Ectodermal cell (in vitro differentiated cells): ENCODE measurements around the gene PTGES.

Experiments used
- H3K27ac ChIP-seq: 2 replicates; pipeline ENCODE4 v1.7.0; 2013; ENCODE audit warnings: mild to moderate bottlenecking, low read depth, low read length; ENCODE audit not compliant: insufficient read depth, poor library complexity, severe bottlenecking
- H3K27me3 ChIP-seq: 2 replicates; pipeline ENCODE4 v1.7.0; 2013; ENCODE audit warnings: mild to moderate bottlenecking, low read length; ENCODE audit not compliant: insufficient read depth, control insufficient read depth, poor library complexity, severe bottlenecking
- H3K36me3 ChIP-seq: one replicate; pipeline ENCODE4 v1.7.0; 2013; ENCODE audit warnings: low read length; ENCODE audit not compliant: control insufficient read depth, insufficient read depth
- H3K4me1 ChIP-seq: one replicate; pipeline ENCODE4 v1.7.0; 2013; ENCODE audit warnings: low read length; ENCODE audit not compliant: control insufficient read depth, insufficient read depth
- H3K4me3 ChIP-seq: 2 replicates; pipeline ENCODE4 v1.7.0; 2013; ENCODE audit warnings: low read depth, low read length, control low read depth; ENCODE audit not compliant: insufficient read depth
- H3K9me3 ChIP-seq: 2 replicates; pipeline ENCODE4 v1.7.0; 2013; ENCODE audit warnings: mild to moderate bottlenecking, low read length, moderate library complexity; ENCODE audit not compliant: control insufficient read depth
- WGBS, 2 experiments: methylation state at CpG; one replicate each; pipeline ENCODE4 v1.1.7; 2013; ENCODE audit warnings: missing lambda C conversion rate in 2 of 2; 5-methylcytosine and 5-hydroxymethylcytosine counted together

PTGES gene

GRCh38 chr9:129694243-129694646, 58.6 kb downstream of the PTGES start:
- no peaks in the 10 kb centered on the region for H3K36me3 ChIP-seq
- peaks cover 25% of the 10 kb centered on the region for H3K27me3 ChIP-seq
- H3K4me3 ChIP-seq, result no peak overlapping the region
- WGBS, 2 experiments, result 87 to 90% methylated on average over 11 of the region's 11 CpGs
- H3K4me1 ChIP-seq, result peaks cover 4% of the 10 kb centered on the region
- no peak overlapping the region for H3K27ac ChIP-seq
- H3K9me3 ChIP-seq, result no peaks in the 10 kb centered on the region

- WGBS, 2 experiments, result 87 to 89% methylated on average over 8 of the region's 8 CpGs
- peaks cover 25% of the 10 kb centered on the region for H3K27me3 ChIP-seq
- H3K36me3 ChIP-seq, result no peaks in the 10 kb centered on the region
- H3K27ac ChIP-seq, result no peak overlapping the region
- no peaks in the 10 kb centered on the region for H3K9me3 ChIP-seq
- no peak overlapping the region for H3K4me3 ChIP-seq
- peaks cover 4% of the 10 kb centered on the region for H3K4me1 ChIP-seq
Observed at GRCh38 chr9:129693741-129694140, 59.1 kb downstream of the PTGES start.

GRCh38 chr9:129692534-129692933, 60.3 kb downstream of the PTGES start:
- Histone ChIP-seq H3K4me3 (no peak overlapping the region), H3K27me3 (peaks cover 21% of the 10 kb centered on the region), H3K4me1 (peaks cover 4% of the 10 kb centered on the region), H3K36me3 (no peaks in the 10 kb centered on the region), H3K9me3 (no peaks in the 10 kb centered on the region), H3K27ac (no peak overlapping the region)
- WGBS, 2 experiments, result 88 to 95% methylated on average over 5 of the region's 5 CpGs
